ENCODE measurements around the gene ARL2.
"Not testable (repeated sequence)": the region's sequence is repeated elsewhere in the genome, so short reads cannot be mapped to it uniquely, and the experiment has no call there.

- not testable (repeated sequence) for TF ChIP-seq CTCF, POLR2A (IDR thresholded peaks at IDR 0.05)
These were observed 9.5 kb downstream of the ARL2 start for GRCh38 chr11:65023502-65023901.

All from Peyer's patch (tissue), 4 donors.